HL-60 (cell line): Measurements from ENCODE around the gene SEC14L2.
A peak's percentile ranks its signal among the peaks of the same experiment; 100 is the strongest.

Experiments used
- DNase-seq, 2 experiments: peaks; one replicate each; pipeline ENCODE4 v3.0.0-alpha.2; 2010 to 2020; ENCODE audit warnings: low read depth in 1 of 2, low spot score in 1 of 2
- H3K27ac ChIP-seq: fragments of 250-450 bp; sonication (Bioruptor Pico); replicated peaks from 2 replicates; pipeline ENCODE4 v1.5.1; 2020; ENCODE audit warnings: mild to moderate bottlenecking, moderate library complexity
- H3K27me3 ChIP-seq: fragments of 250-450 bp; sonication (Bioruptor Pico); 2 replicates; pipeline ENCODE4 v1.5.1; 2021; ENCODE audit warnings: mild to moderate bottlenecking, moderate library complexity; ENCODE audit not compliant: insufficient read depth, poor library complexity, severe bottlenecking
- H3K4me3 ChIP-seq: replicated peaks from 2 replicates; pipeline ENCODE4 v1.5.1; 2011; ENCODE audit warnings: mild to moderate bottlenecking, control low read depth, low read length; ENCODE audit not compliant: insufficient read depth
- CTCF ChIP-seq: IDR thresholded peaks from one replicate; pipeline ENCODE4 v1.5.1; 2011; ENCODE audit warnings: low read length, control low read depth, inconsistent platforms; ENCODE audit not compliant: insufficient read depth
- GABPA ChIP-seq: IDR thresholded peaks from 2 replicates; pipeline ENCODE4 v1.6.1; 2012; ENCODE audit warnings: low read depth
- POLR2AphosphoS5 ChIP-seq: IDR thresholded peaks from 2 replicates; pipeline ENCODE4 v1.6.1; 2012; ENCODE audit warnings: low read depth
- REST ChIP-seq: IDR thresholded peaks from 2 replicates; pipeline ENCODE4 v1.6.1; 2012; ENCODE audit warnings: low read depth; ENCODE audit not compliant: insufficient replicate concordance
- SPI1 ChIP-seq: IDR thresholded peaks from 2 replicates; pipeline ENCODE4 v1.6.1; 2012; ENCODE audit warnings: low read depth, mild to moderate bottlenecking, borderline replicate concordance

The SEC14L2 gene

GRCh38 chr22:30453731-30454510, 57.1 kb downstream of the SEC14L2 start:
- Histone ChIP-seq H3K4me3 (no peak overlapping the region), H3K27ac (no peak overlapping the region), H3K27me3 (no peaks in the 10 kb centered on the region)
- TF ChIP-seq GABPA: no peak
- no peak for TF ChIP-seq REST
- TF ChIP-seq SPI1: no peak
- TF ChIP-seq CTCF: no peak
- no peak for TF ChIP-seq POLR2AphosphoS5
- DNase-seq: peak; percentile 21 to 74

GRCh38 chr22:30455075-30455840, 58.4 kb downstream of the SEC14L2 start:
- H3K27ac ChIP-seq: no peak overlapping the region
- no peak for DNase-seq
- no peak for TF ChIP-seq REST
- TF ChIP-seq POLR2AphosphoS5: no peak
- TF ChIP-seq SPI1: no peak
- TF ChIP-seq CTCF: no peak
- no peak for TF ChIP-seq GABPA
- no peaks in the 10 kb centered on the region for H3K27me3 ChIP-seq
- H3K4me3 ChIP-seq: no peak overlapping the region

GRCh38 chr22:30457981-30458380, 61.2 kb downstream of the SEC14L2 start:
- no peak for DNase-seq
- H3K27ac ChIP-seq: no peak overlapping the region
- no peaks in the 10 kb centered on the region for H3K27me3 ChIP-seq
- TF ChIP-seq POLR2AphosphoS5: no peak
- no peak for TF ChIP-seq CTCF
- H3K4me3 ChIP-seq: no peak overlapping the region
